Spleen (tissue), 11 donors: Measurements from ENCODE around the gene EXOC4. TPM values are rescaled to one million over a fixed set of nuclear protein-coding genes. Genes with fewer than 3 reads are reported as not detected.

Experiments
- DNase-seq: peaks from one replicate; pipeline ENCODE4 v3.0.0-alpha.2; 2020
- H3K27ac ChIP-seq, 8 donors: fragments of 200-600 bp; sonication (generic) in 7 of 8; 1 replicate in 4 of 8; 2 replicates in 4 of 8; pipeline versions ENCODE4 v1.5.0 to v1.8.0; 2016 to 2021; ENCODE audit warnings: inconsistent platforms in 4 of 8, mild to moderate bottlenecking in 4 of 8, moderate library complexity in 1 of 8
- H3K27me3 ChIP-seq, 7 donors: fragments of 200-600 bp; sonication (generic) in 6 of 7; replicated peaks in 1 of 7; 1 replicate in 4 of 7; 2 replicates in 3 of 7; pipeline versions ENCODE4 v1.5.0 to v1.8.0; 2016 to 2021; ENCODE audit warnings: inconsistent platforms in 3 of 7, mild to moderate bottlenecking in 1 of 7
- H3K36me3 ChIP-seq, 6 donors: fragments of 200-600 bp; sonication (generic) in 5 of 6; 1 replicate in 4 of 6; 2 replicates in 2 of 6; pipeline versions ENCODE4 v1.5.0 to v1.8.0; 2016 to 2021; ENCODE audit warnings: inconsistent platforms in 2 of 6
- H3K4me1 ChIP-seq, 6 donors: fragments of 200-600 bp; sonication (generic) in 5 of 6; 1 replicate in 3 of 6; 2 replicates in 3 of 6; pipeline versions ENCODE4 v1.5.0 to v1.8.0; 2016 to 2021; ENCODE audit warnings: inconsistent platforms in 3 of 6
- H3K4me3 ChIP-seq, 8 donors: fragments of 200-600 bp; sonication (generic) in 7 of 8; 1 replicate in 4 of 8; 2 replicates in 4 of 8; pipeline versions ENCODE4 v1.5.0 to v1.8.0; 2016 to 2021; ENCODE audit warnings: inconsistent platforms in 4 of 8, mild to moderate bottlenecking in 4 of 8, moderate library complexity in 2 of 8
- H3K9me3 ChIP-seq, 8 donors: fragments of 200-600 bp; sonication (generic) in 7 of 8; 1 replicate in 4 of 8; 2 replicates in 4 of 8; pipeline versions ENCODE4 v1.5.0 to v1.8.0; 2016 to 2021; ENCODE audit warnings: inconsistent platforms in 4 of 8
- POLR2A ChIP-seq, 3 donors: fragments of 450-650 bp; IDR thresholded peaks; one replicate each; pipeline ENCODE4 v1.5.1; 2017; ENCODE audit warnings: antibody characterized with exemption in 3 of 3, mild to moderate bottlenecking in 1 of 3
- POLR2AphosphoS5 ChIP-seq, 3 donors: sonication (generic); formaldehyde crosslinking; IDR thresholded peaks; one replicate each; pipeline ENCODE4 v1.5.1; 2017; ENCODE audit warnings: antibody characterized with exemption in 3 of 3
- WGBS, 5 donors: extraction: QIAGEN DNeasy Blood & Tissue Kit in 3 of 5; methylation state at CpG; one replicate each; pipeline versions ENCODE4 v1.1.5 to v1.1.7; 2013 to 2018; 5-methylcytosine and 5-hydroxymethylcytosine counted together
- intact Hi-C: fragments of 100-400 bp; cut with DNase I; formaldehyde crosslinking; loops from one replicate; pipeline ENCODE4 v1.15.0; 2023; ENCODE audit warnings: low total_unique reads
- polyA plus RNA-seq, 3 donors: library from polyadenylated mRNA; stranded (reverse); fragments of 200-250 nt; gene quantifications; one replicate each; pipeline ENCODE4 v1.2.1, GENCODE V29; 2013
- total RNA-seq, 7 donors: library from RNA; depleted of rRNA in 3 of 7; stranded (reverse); fragments of >200 nt in 3 of 7; fragmentation: NEBNext Ultra II Directional in 4 of 7; extraction: Animal tissue kit (Norgen Biotek cat#: 25700) in 4 of 7; gene quantifications; one replicate each; pipeline versions ENCODE4 v1.1.0 to v1.2.1, GENCODE V29; 2016 to 2021
- TF ChIP-seq, protein P1 (sequence below), 11 experiments: fragments of 200-600 bp in 7 of 11; fragments of 450-650 bp in 4 of 11; sonication (generic) in 4 of 11; IDR thresholded peaks in 8 of 11; conservative IDR thresholded peaks in 3 of 11; 1 replicate in 7 of 11; 2 replicates in 4 of 11; pipeline versions ENCODE4 v1.4.0 to v1.8.0; 2016 to 2021; ENCODE audit warnings: antibody characterized with exemption in 11 of 11, inconsistent platforms in 4 of 11, mild to moderate bottlenecking in 1 of 11
- donor health status: healthy with polysubstance abuse.
- donor health status: DM: no; HTN: no; CAD: no; lungs with moderate emphysema.
- donor health status: DM: no; HTN: no; CAD: no.
- donor health status: Bipolar disorder and iron deficiency.
- donor health status: healthy.
- donor health status: DM: no; HTN: no; CAD: no.
- donor health status: DM: yes; HTN: yes; CAD: no.

The EXOC4 gene
- total and polyA plus RNA-seq, 10 donors = 14.1 to 138 (median 102) TPM

GRCh38 chr7:133730360-133730759, 477.5 kb downstream of the EXOC4 start:
- no peak for DNase-seq
- intact Hi-C loops = no loop called here
- Histone ChIP-seq H3K4me1 (no peaks in the 10 kb centered on the region), H3K27me3 (no peaks in the 10 kb centered on the region), H3K27ac (no peak overlapping the region), H3K36me3 (no peaks in the 10 kb centered on the region), H3K9me3 (no peaks in the 10 kb centered on the region), H3K4me3 (no peak overlapping the region)
- WGBS, 5 donors = 87 to 97% (median 94%) methylated on average over 3 of the region's 3 CpGs
- TF ChIP-seq POLR2AphosphoS5 (IDR thresholded peaks at IDR 0.05) (no peak), POLR2A (IDR thresholded peaks at IDR 0.05) (no peak)
- TF ChIP-seq, protein P1, sequence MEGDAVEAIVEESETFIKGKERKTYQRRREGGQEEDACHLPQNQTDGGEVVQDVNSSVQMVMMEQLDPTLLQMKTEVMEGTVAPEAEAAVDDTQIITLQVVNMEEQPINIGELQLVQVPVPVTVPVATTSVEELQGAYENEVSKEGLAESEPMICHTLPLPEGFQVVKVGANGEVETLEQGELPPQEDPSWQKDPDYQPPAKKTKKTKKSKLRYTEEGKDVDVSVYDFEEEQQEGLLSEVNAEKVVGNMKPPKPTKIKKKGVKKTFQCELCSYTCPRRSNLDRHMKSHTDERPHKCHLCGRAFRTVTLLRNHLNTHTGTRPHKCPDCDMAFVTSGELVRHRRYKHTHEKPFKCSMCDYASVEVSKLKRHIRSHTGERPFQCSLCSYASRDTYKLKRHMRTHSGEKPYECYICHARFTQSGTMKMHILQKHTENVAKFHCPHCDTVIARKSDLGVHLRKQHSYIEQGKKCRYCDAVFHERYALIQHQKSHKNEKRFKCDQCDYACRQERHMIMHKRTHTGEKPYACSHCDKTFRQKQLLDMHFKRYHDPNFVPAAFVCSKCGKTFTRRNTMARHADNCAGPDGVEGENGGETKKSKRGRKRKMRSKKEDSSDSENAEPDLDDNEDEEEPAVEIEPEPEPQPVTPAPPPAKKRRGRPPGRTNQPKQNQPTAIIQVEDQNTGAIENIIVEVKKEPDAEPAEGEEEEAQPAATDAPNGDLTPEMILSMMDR (IDR thresholded peaks at IDR 0.05 in 8 of 11, conservative IDR thresholded peaks at IDR 0.05 in 3 of 11) = no peak

GRCh38 chr7:133733401-133733800, 480.5 kb downstream of the EXOC4 start:
- Histone ChIP-seq H3K36me3 (no peaks in the 10 kb centered on the region), H3K4me1 (no peaks in the 10 kb centered on the region), H3K27me3 (no peaks in the 10 kb centered on the region), H3K4me3 (no peak overlapping the region), H3K9me3 (no peaks in the 10 kb centered on the region), H3K27ac (no peak overlapping the region)
- intact Hi-C loops = no loop called here
- TF ChIP-seq, protein P1 (IDR thresholded peaks at IDR 0.05 in 8 of 11, conservative IDR thresholded peaks at IDR 0.05 in 3 of 11) = no peak
- no peak for TF ChIP-seq POLR2AphosphoS5 (IDR thresholded peaks at IDR 0.05)
- TF ChIP-seq POLR2A (IDR thresholded peaks at IDR 0.05) = no peak
- DNase-seq = no peak
- WGBS, 5 donors = 93 to 97% (median 97%) methylated on average over 5 of the region's 5 CpGs

DNA sequence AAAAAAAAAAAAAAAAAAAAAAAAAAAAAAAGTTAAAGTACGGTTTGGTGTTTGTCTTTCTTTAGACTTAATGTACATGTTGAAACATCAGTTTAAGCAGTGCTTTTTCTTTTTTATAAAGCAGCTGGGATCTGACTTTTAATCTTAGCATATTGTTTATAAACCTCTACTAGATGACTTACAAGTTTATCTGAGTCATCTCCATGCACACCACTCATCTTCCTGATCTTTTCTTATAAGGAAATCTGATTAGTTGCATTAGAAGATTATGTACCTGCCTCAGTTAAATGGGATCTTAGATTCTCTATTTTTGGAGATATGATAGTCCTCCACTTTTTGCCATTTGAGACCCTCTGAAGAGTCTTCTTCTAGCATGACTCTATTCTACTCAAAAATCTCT, 482.3 kb downstream of the EXOC4 start:
- DNase-seq = no peak
- Histone ChIP-seq H3K4me3 (no peak overlapping the region), H3K27me3 (no peaks in the 10 kb centered on the region), H3K27ac (no peak overlapping the region), H3K4me1 (no peaks in the 10 kb centered on the region), H3K9me3 (no peaks in the 10 kb centered on the region), H3K36me3 (no peaks in the 10 kb centered on the region)
- no peak for TF ChIP-seq POLR2AphosphoS5 (IDR thresholded peaks at IDR 0.05)
- WGBS, 5 donors = 80 to 100% (median 86%) methylated on average over 1 of the region's 1 CpG
- intact Hi-C loops = no loop called here

- H3K4me3 ChIP-seq = no peak overlapping the region
- DNase-seq = no peak
- no peaks in the 10 kb centered on the region for H3K4me1 ChIP-seq
- no peaks in the 10 kb centered on the region for H3K36me3 ChIP-seq
- H3K27me3 ChIP-seq = no peaks in the 10 kb centered on the region
- no peaks in the 10 kb centered on the region for H3K9me3 ChIP-seq
- TF ChIP-seq, protein P1 (IDR thresholded peaks at IDR 0.05 in 8 of 11, conservative IDR thresholded peaks at IDR 0.05 in 3 of 11) = no peak
- no peak for TF ChIP-seq POLR2AphosphoS5 (IDR thresholded peaks at IDR 0.05)
- no peak for TF ChIP-seq POLR2A (IDR thresholded peaks at IDR 0.05)
- intact Hi-C loops = no loop called here
- WGBS, 5 donors = 79 to 98% (median 89%) methylated on average over 1 of the region's 1 CpG
- no peak overlapping the region for H3K27ac ChIP-seq
Observed at GRCh38 chr7:133739817-133740216, 486.9 kb downstream of the EXOC4 start.

- Histone ChIP-seq H3K27ac (no peak overlapping the region), H3K36me3 (no peaks in the 10 kb centered on the region), H3K4me1 (no peaks in the 10 kb centered on the region), H3K9me3 (no peaks in the 10 kb centered on the region), H3K4me3 (no peak overlapping the region), H3K27me3 (no peaks in the 10 kb centered on the region)
- DNase-seq = no peak
- TF ChIP-seq POLR2AphosphoS5 (IDR thresholded peaks at IDR 0.05) (no peak), POLR2A (IDR thresholded peaks at IDR 0.05) (no peak)
- TF ChIP-seq, protein P1 (IDR thresholded peaks at IDR 0.05 in 8 of 11, conservative IDR thresholded peaks at IDR 0.05 in 3 of 11) = no peak
- 89 to 98% (median 95%) methylated on average over 3 of the region's 3 CpGs for WGBS, 5 donors
- intact Hi-C loops = no loop called here
Observed at GRCh38 chr7:133741078-133741477, 488.2 kb downstream of the EXOC4 start.
